ENCODE results near the gene MRPS16.

The MRPS16 gene

DNA sequence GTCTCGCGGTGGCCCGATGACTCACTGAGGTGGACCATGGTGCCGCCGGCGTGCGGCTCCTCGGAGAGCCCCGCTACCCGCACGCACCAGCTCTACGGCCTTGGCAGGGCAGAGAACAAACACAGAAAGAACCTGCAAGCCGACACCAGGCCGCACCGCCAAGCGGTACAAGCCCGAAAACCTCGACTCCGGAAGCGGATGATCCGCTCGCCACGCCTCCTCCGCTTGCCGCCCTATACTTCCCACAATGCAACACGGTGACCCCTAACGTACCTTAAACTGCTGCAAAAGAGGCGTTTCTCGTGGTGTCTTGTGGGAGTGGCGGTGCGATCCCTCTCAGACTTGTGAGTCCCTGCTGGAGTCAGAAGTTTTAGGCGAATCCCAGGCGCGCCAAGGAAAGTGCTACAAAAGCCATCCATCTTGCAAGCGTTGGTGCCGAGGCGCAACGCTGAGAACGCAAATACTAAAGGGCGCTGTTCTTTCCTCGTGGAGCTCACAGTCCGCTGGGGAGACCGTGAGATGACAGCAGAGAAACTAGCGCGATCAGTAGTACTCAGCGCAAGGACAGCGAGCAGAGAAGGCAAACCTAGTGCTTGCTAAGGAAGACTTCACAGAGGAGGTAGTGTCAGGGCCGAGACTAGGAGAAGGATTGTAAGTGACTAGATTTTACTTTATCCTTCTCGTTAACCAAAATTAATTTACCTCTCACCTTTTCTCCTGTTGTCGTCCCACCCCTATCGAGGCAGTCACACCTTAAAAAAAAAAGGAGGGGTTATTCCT lies at the start of gene MRPS16:
TSS of gene MRPS16 (minus strand) at position 200 of the 780 bp plus-strand sequence. CDS start at position 38, 162 bp downstream.
- Histone ChIP-seq H3K27ac (peak within 1 kb of the TSS; percentile 82), H3K9me3 (ENCODE audit: low read depth, low read length) (no peaks in the 10 kb centered on the region), H3K4me3 (peak within 1 kb of the TSS; percentile 92), H3K36me3 (ENCODE audit: insufficient read depth, low read length) (peaks cover 11% of the 10 kb centered on the region; the same call in 1 of the 2 replicates), H3K9ac (ENCODE audit: insufficient read length) (peak within 1 kb of the TSS; percentile 93)
- TF ChIP-seq EZH2 (IDR thresholded peaks at IDR 0.05) (no peak), POLR2AphosphoS5 (IDR thresholded peaks at IDR 0.05; ENCODE audit: borderline replicate concordance, low read depth, low read length) (peak; percentile 91)
- peak; percentile 75 for DNase-seq (ENCODE audit: low read depth, low spot score)

GRCh38 chr10:73296946-73297345 lies 44.5 kb upstream of the MRPS16 start:
- Histone ChIP-seq H3K9me3 (ENCODE audit: low read depth, low read length) (no peaks in the 10 kb centered on the region), H3K36me3 (ENCODE audit: insufficient read depth, low read length) (no peaks in the 10 kb centered on the region), H3K9ac (ENCODE audit: insufficient read length) (no peak overlapping the region), H3K4me3 (no peak overlapping the region), H3K27ac (no peak overlapping the region)
- no peak for DNase-seq (ENCODE audit: low read depth, low spot score)
- TF ChIP-seq FOXP2 (optimal IDR thresholded peaks at IDR 0.05; ENCODE audit: control extremely low read depth, extremely low read length, insufficient read depth) = no peak
- no peak for TF ChIP-seq POLR2AphosphoS5 (IDR thresholded peaks at IDR 0.05; ENCODE audit: borderline replicate concordance, low read depth, low read length)
- TF ChIP-seq EZH2 (IDR thresholded peaks at IDR 0.05) = no peak

GRCh38 chr10:73293461-73293860 lies 41.0 kb upstream of the MRPS16 start:
- no peak for TF ChIP-seq EZH2 (IDR thresholded peaks at IDR 0.05)
- no peak for TF ChIP-seq FOXP2 (optimal IDR thresholded peaks at IDR 0.05; ENCODE audit: control extremely low read depth, extremely low read length, insufficient read depth)
- TF ChIP-seq POLR2AphosphoS5 (IDR thresholded peaks at IDR 0.05; ENCODE audit: borderline replicate concordance, low read depth, low read length) = no peak
- Histone ChIP-seq H3K9ac (ENCODE audit: insufficient read length) (no peak overlapping the region), H3K9me3 (ENCODE audit: low read depth, low read length) (no peaks in the 10 kb centered on the region), H3K27ac (no peak overlapping the region), H3K36me3 (ENCODE audit: insufficient read depth, low read length) (no peaks in the 10 kb centered on the region), H3K4me3 (no peak overlapping the region)
- DNase-seq (ENCODE audit: low read depth, low spot score) = no peak

DNA sequence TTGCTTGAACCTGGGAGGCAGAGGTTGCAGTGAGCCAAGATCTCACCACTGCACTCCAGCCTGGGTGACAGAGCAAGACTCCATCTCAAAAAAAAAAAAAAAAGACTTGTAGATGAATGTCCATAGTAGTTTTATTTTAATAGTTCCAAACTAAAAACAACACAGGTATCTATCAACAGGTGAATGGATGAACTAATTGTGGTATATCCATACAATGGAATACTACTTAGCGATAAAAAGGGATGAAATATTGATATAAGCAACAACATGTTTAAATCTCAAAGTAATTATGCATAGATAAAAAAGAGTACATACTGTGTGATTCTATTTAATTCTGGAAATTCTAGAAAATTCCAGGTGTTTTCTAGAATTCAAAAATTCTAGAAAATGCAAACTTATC lies 37.5 kb upstream of the MRPS16 start:
- Histone ChIP-seq H3K9ac (ENCODE audit: insufficient read length) (no peak overlapping the region), H3K4me3 (no peak overlapping the region), H3K27ac (no peak overlapping the region), H3K36me3 (ENCODE audit: insufficient read depth, low read length) (no peaks in the 10 kb centered on the region), H3K9me3 (ENCODE audit: low read depth, low read length) (no peaks in the 10 kb centered on the region)
- DNase-seq (ENCODE audit: low read depth, low spot score) = no peak
- TF ChIP-seq FOXP2 (optimal IDR thresholded peaks at IDR 0.05; ENCODE audit: control extremely low read depth, extremely low read length, insufficient read depth) (no peak), EZH2 (IDR thresholded peaks at IDR 0.05) (no peak), POLR2AphosphoS5 (IDR thresholded peaks at IDR 0.05; ENCODE audit: borderline replicate concordance, low read depth, low read length) (no peak)

GRCh38 chr10:73287441-73287840 lies 35.0 kb upstream of the MRPS16 start:
- H3K4me3 ChIP-seq = no peak overlapping the region
- H3K9ac ChIP-seq (ENCODE audit: insufficient read length) = no peak overlapping the region
- no peak for DNase-seq (ENCODE audit: low read depth, low spot score)
- no peak overlapping the region for H3K27ac ChIP-seq
- H3K9me3 ChIP-seq (ENCODE audit: low read depth, low read length) = no peaks in the 10 kb centered on the region
- H3K36me3 ChIP-seq (ENCODE audit: insufficient read depth, low read length) = no peaks in the 10 kb centered on the region
- no peak for TF ChIP-seq EZH2 (IDR thresholded peaks at IDR 0.05)
- TF ChIP-seq POLR2AphosphoS5 (IDR thresholded peaks at IDR 0.05; ENCODE audit: borderline replicate concordance, low read depth, low read length) = no peak

GRCh38 chr10:73281097-73281496 lies 28.7 kb upstream of the MRPS16 start:
- H3K9ac ChIP-seq (ENCODE audit: insufficient read length) = no peak overlapping the region
- no peak for TF ChIP-seq EZH2 (IDR thresholded peaks at IDR 0.05)
- TF ChIP-seq POLR2AphosphoS5 (IDR thresholded peaks at IDR 0.05; ENCODE audit: borderline replicate concordance, low read depth, low read length) = no peak
- no peak for TF ChIP-seq FOXP2 (optimal IDR thresholded peaks at IDR 0.05; ENCODE audit: control extremely low read depth, extremely low read length, insufficient read depth)
- no peak overlapping the region for H3K4me3 ChIP-seq
- no peaks in the 10 kb centered on the region for H3K9me3 ChIP-seq (ENCODE audit: low read depth, low read length)
- H3K36me3 ChIP-seq (ENCODE audit: insufficient read depth, low read length) = no peaks in the 10 kb centered on the region
- no peak for DNase-seq (ENCODE audit: low read depth, low spot score)
- no peak overlapping the region for H3K27ac ChIP-seq

DNA sequence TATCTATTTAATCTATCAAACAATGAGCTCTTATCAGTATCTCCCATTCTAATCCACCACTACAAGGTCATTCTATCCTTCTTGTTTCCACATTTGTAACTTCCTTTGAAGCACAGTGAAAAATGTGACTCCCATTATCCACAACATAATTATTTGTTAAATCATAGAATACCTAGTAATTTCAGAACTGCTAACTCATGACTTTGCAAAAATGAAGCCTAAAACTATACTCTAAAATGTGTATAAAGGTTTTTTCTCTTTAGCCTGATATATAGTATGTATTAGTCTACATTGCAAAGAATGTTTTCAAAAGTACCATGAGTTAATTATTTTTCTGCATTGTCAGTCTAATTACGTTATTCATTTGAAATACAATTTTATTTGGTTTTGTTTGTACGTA lies 12.0 kb upstream of the MRPS16 start:
- no peak overlapping the region for H3K27ac ChIP-seq
- no peak overlapping the region for H3K4me3 ChIP-seq
- H3K9me3 ChIP-seq (ENCODE audit: low read depth, low read length) = no peaks in the 10 kb centered on the region
- no peak overlapping the region for H3K9ac ChIP-seq (ENCODE audit: insufficient read length)
- TF ChIP-seq FOXP2 (optimal IDR thresholded peaks at IDR 0.05; ENCODE audit: control extremely low read depth, extremely low read length, insufficient read depth) = no peak
- no peak for TF ChIP-seq EZH2 (IDR thresholded peaks at IDR 0.05)
- no peak for TF ChIP-seq POLR2AphosphoS5 (IDR thresholded peaks at IDR 0.05; ENCODE audit: borderline replicate concordance, low read depth, low read length)
- H3K36me3 ChIP-seq (ENCODE audit: insufficient read depth, low read length) = no peaks in the 10 kb centered on the region
- DNase-seq (ENCODE audit: low read depth, low spot score) = no peak

DNA sequence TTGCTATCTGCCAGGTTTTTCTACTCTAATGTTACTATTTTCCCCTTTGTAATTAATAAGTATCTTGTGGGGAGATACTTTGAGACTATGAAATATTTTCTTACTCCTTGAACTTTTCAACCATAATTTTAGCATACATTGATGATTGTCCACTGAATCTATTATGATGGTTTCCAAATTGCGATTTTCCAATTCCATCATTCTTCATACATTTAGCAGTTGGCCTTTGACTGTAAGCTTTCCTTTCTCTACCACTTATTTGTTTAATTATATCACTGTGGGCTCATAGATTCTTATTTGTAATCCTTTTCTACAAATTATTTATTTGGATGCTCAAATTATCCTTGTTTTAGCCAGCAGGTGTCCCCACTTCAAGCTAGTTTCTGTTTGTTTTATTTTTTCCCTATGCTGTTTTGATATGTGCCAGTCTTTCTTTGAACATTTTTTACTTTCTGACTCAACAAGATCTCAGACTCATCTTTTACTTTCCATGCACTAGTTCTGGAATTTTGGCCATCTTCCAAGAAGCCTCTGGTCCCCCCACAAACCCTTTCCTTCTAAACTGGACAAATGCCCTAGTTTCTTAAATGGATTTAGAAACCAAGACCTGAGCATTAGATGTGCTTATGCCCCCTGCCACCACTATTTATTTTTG lies 11.4 kb upstream of the MRPS16 start:
- Histone ChIP-seq H3K9me3 (ENCODE audit: low read depth, low read length) (no peaks in the 10 kb centered on the region), H3K27ac (no peak overlapping the region), H3K9ac (ENCODE audit: insufficient read length) (no peak overlapping the region), H3K4me3 (no peak overlapping the region), H3K36me3 (ENCODE audit: insufficient read depth, low read length) (no peaks in the 10 kb centered on the region)
- no peak for TF ChIP-seq FOXP2 (optimal IDR thresholded peaks at IDR 0.05; ENCODE audit: control extremely low read depth, extremely low read length, insufficient read depth)
- no peak for DNase-seq (ENCODE audit: low read depth, low spot score)
